ENCODE data around the gene PTGR3. TPM values are rescaled to one million over a fixed set of nuclear protein-coding genes. Genes with fewer than 3 reads are reported as not detected.

PTGR3 gene
- total and polyA plus RNA-seq, 2 of the 8 experiments (the other 6 are each of a cell fraction or from before 2014, with no cell fraction given): 2.0 to 3.6 TPM

DNA sequence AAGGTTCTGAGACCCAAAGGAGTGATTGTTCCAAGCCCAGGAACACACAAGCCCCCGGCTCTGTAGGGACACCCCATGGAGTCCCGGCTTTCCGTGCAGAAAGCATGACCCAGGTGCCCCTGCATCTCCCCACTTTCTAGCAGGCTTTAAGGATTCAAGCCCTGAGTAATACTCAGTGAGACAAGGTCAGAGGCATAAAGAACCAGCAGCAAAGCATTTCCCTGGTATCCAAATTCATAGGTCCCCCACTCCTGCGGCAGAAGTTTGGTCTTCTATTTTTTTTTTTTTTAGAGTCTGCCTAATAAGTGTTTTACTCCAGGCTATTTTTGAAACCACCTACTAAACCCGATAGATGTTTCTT, 18.0 kb upstream of the PTGR3 start:
- Histone ChIP-seq H2BK12ac (ENCODE audit: low read depth, low read length) (no peak overlapping the region), H3K18ac (ENCODE audit: extremely low read depth, low read length) (no peak overlapping the region), H3K4me3 (ENCODE audit: extremely low read depth in 1 of 4, insufficient read depth in 2 of 4, low read depth in 3 of 4, low read length in 4 of 4) (no peak overlapping the region), H2BK15ac (ENCODE audit: low read length) (no peak overlapping the region), H3K23me2 (ENCODE audit: low read depth, low read length) (no peaks in the 10 kb centered on the region), H3K9ac (replicated peaks in 1 of 4; ENCODE audit: extremely low read depth in 1 of 4, low read depth in 3 of 4, low read length in 3 of 4) (no peak overlapping the region), H3K9me3 (ENCODE audit: insufficient read depth in 2 of 2, low read depth in 1 of 2, low read length in 1 of 2) (no peaks in the 10 kb centered on the region), H2BK20ac (ENCODE audit: low read length) (no peak overlapping the region), H2AK5ac (ENCODE audit: low read depth, low read length) (no peak overlapping the region), H2BK120ac (replicated peaks; ENCODE audit: low read depth, low read length) (no peak overlapping the region), H2AFZ (ENCODE audit: low read length) (no peak overlapping the region), H4K91ac (replicated peaks; ENCODE audit: insufficient read length, low read length) (no peak overlapping the region), H4K20me1 (replicated peaks in 1 of 2; ENCODE audit: control insufficient read depth in 1 of 2, insufficient read depth in 2 of 2, low read length in 2 of 2) (no peaks in the 10 kb centered on the region), H3K27ac (ENCODE audit: low read depth, low read length) (no peak overlapping the region), H3K23ac (ENCODE audit: insufficient read length) (no peak overlapping the region), H3K79me2 (ENCODE audit: control insufficient read depth in 1 of 2, insufficient read depth in 2 of 2, low read length in 2 of 2) (no peaks in the 10 kb centered on the region), H3K14ac (ENCODE audit: insufficient read length) (no peak overlapping the region), H3K4me2 (ENCODE audit: insufficient read depth in 1 of 2, low read depth in 2 of 2, low read length in 2 of 2) (no peak overlapping the region), H3K4me1 (replicated peaks in 1 of 4; ENCODE audit: control insufficient read depth in 3 of 4, insufficient read depth in 4 of 4, low read length in 3 of 4) (no peaks in the 10 kb centered on the region), H2BK5ac (ENCODE audit: low read depth, low read length) (no peak overlapping the region), H3K79me1 (ENCODE audit: low read depth, low read length) (no peaks in the 10 kb centered on the region), H3K4ac (replicated peaks; ENCODE audit: insufficient read length, low read depth, low read length) (no peak overlapping the region), H3K56ac (replicated peaks; ENCODE audit: insufficient read length, low read depth, low read length) (no peak overlapping the region), H3K36me3 (ENCODE audit: control insufficient read depth in 2 of 4, insufficient read depth in 4 of 4, low read length in 3 of 4) (no peaks in the 10 kb centered on the region), H4K5ac (ENCODE audit: insufficient read length, low read depth, low read length) (no peak overlapping the region), H3K27me3 (replicated peaks in 1 of 4; ENCODE audit: control insufficient read depth in 3 of 4, extremely low read depth in 1 of 4, insufficient read depth in 3 of 4, low read length in 3 of 4) (no peaks in the 10 kb centered on the region), H4K8ac (ENCODE audit: extremely low read depth, insufficient read depth, low read length) (no peak overlapping the region)
- WGBS, 2 experiments (ENCODE audit: extremely low coverage in 1 of 2, insufficient coverage in 1 of 2, insufficient read length in 1 of 2, insufficient replicate concordance in 2 of 2, low coverage in 1 of 2, low lambda C conversion rate in 2 of 2, missing lambda C conversion rate in 1 of 2): 92% methylated on average over 5 of the region's 5 CpGs; no CpG with 5 or more reads in 1 of the 2 experiments
- ChIA-PET CTCF (ENCODE audit: partially characterized antibody) (no interaction called here), POLR2A (ENCODE audit: partially characterized antibody) (no interaction called here)
- FAIRE-seq: no peak
- no peak for DNase-seq (ENCODE audit: low read depth in 1 of 2, low spot score in 2 of 2)
- TF ChIP-seq JUN (IDR thresholded peaks at IDR 0.05; ENCODE audit: low read depth, low read length): no peak
- no peak for TF ChIP-seq SIX5 (IDR thresholded peaks at IDR 0.05; ENCODE audit: low read depth, low read length)
- no peak for TF ChIP-seq EGR1 (IDR thresholded peaks at IDR 0.05; ENCODE audit: borderline replicate concordance, low read depth, low read length)
- TF ChIP-seq RFX5 (IDR thresholded peaks at IDR 0.05; ENCODE audit: borderline replicate concordance, low read depth, low read length): no peak
- TF ChIP-seq TAF7 (optimal IDR thresholded peaks at IDR 0.05; ENCODE audit: borderline replicate concordance, low read depth, low read length): no peak
- TF ChIP-seq, protein P1, sequence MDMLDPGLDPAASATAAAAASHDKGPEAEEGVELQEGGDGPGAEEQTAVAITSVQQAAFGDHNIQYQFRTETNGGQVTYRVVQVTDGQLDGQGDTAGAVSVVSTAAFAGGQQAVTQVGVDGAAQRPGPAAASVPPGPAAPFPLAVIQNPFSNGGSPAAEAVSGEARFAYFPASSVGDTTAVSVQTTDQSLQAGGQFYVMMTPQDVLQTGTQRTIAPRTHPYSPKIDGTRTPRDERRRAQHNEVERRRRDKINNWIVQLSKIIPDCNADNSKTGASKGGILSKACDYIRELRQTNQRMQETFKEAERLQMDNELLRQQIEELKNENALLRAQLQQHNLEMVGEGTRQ (IDR thresholded peaks at IDR 0.05; ENCODE audit: low read length): no peak
- TF ChIP-seq, protein P2, sequence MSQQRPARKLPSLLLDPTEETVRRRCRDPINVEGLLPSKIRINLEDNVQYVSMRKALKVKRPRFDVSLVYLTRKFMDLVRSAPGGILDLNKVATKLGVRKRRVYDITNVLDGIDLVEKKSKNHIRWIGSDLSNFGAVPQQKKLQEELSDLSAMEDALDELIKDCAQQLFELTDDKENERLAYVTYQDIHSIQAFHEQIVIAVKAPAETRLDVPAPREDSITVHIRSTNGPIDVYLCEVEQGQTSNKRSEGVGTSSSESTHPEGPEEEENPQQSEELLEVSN (IDR thresholded peaks at IDR 0.05): no peak
- no peak for TF ChIP-seq CHD2 (IDR thresholded peaks at IDR 0.05; ENCODE audit: low read length)
- no peak for TF ChIP-seq NRF1 (IDR thresholded peaks at IDR 0.05; ENCODE audit: low read depth, low read length)
- TF ChIP-seq CEBPB (IDR thresholded peaks at IDR 0.05; ENCODE audit: low read depth, low read length): no peak
- no peak for TF ChIP-seq SIRT6 (IDR thresholded peaks at IDR 0.05; ENCODE audit: low read length)
- TF ChIP-seq, protein P3, sequence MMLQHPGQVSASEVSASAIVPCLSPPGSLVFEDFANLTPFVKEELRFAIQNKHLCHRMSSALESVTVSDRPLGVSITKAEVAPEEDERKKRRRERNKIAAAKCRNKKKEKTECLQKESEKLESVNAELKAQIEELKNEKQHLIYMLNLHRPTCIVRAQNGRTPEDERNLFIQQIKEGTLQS (IDR thresholded peaks at IDR 0.05; ENCODE audit: insufficient read depth, low read depth, low read length): no peak
- no peak for TF ChIP-seq BACH1 (IDR thresholded peaks at IDR 0.05; ENCODE audit: low read length)
- no peak for TF ChIP-seq TCF12 (IDR thresholded peaks at IDR 0.05; ENCODE audit: low read depth, low read length)

All from H1 (cell line).